RWPE2 (cell line): ENCODE measurements around the gene ARID4B.

Source experiments
- ATAC-seq: fragments of 200-7000 bp; cut with Tn5 transposase; 3 replicates; pipeline ENCODE4 v1.9.1; 2021; ENCODE audit warnings: low read depth
- DNase-seq: peaks from one replicate; pipeline ENCODE4 v3.0.0-alpha.2; 2020; ENCODE audit warnings: low spot score
- H3K27ac ChIP-seq: fragments of 450-650 bp; 2 replicates; pipeline ENCODE4 v1.5.1; 2017; ENCODE audit warnings: mild to moderate bottlenecking; ENCODE audit not compliant: poor library complexity, severe bottlenecking
- H3K27me3 ChIP-seq: fragments of 250-450 bp; sonication (Bioruptor Pico); 2 replicates; pipeline ENCODE4 v1.5.1; 2021; ENCODE audit warnings: mild to moderate bottlenecking, moderate library complexity; ENCODE audit not compliant: insufficient read depth, poor library complexity, severe bottlenecking
- H3K36me3 ChIP-seq: fragments of 250-450 bp; sonication (Bioruptor Pico); 2 replicates; pipeline ENCODE4 v1.5.1; 2020; ENCODE audit warnings: low read depth, mild to moderate bottlenecking, moderate library complexity
- H3K4me1 ChIP-seq: fragments of 250-450 bp; sonication (Bioruptor Pico); 2 replicates; pipeline ENCODE4 v1.5.1; 2021; ENCODE audit warnings: mild to moderate bottlenecking, moderate library complexity; ENCODE audit not compliant: insufficient read depth, poor library complexity, severe bottlenecking
- H3K4me3 ChIP-seq: fragments of 250-450 bp; sonication (Bioruptor Pico); 2 replicates; pipeline ENCODE4 v1.5.1; 2021; ENCODE audit warnings: mild to moderate bottlenecking, moderate library complexity; ENCODE audit not compliant: severe bottlenecking
- H3K9me3 ChIP-seq: fragments of 250-450 bp; sonication (Bioruptor Pico); 2 replicates; pipeline ENCODE4 v1.5.1; 2021; ENCODE audit warnings: mild to moderate bottlenecking, moderate library complexity; ENCODE audit not compliant: severe bottlenecking
- TF ChIP-seq, protein P1 (sequence below): fragments of 450-650 bp; IDR thresholded peaks from one replicate; pipeline ENCODE4 v1.5.1; 2017; ENCODE audit warnings: mild to moderate bottlenecking, moderate library complexity; ENCODE audit not compliant: poor library complexity, severe bottlenecking

The ARID4B gene, protein sequence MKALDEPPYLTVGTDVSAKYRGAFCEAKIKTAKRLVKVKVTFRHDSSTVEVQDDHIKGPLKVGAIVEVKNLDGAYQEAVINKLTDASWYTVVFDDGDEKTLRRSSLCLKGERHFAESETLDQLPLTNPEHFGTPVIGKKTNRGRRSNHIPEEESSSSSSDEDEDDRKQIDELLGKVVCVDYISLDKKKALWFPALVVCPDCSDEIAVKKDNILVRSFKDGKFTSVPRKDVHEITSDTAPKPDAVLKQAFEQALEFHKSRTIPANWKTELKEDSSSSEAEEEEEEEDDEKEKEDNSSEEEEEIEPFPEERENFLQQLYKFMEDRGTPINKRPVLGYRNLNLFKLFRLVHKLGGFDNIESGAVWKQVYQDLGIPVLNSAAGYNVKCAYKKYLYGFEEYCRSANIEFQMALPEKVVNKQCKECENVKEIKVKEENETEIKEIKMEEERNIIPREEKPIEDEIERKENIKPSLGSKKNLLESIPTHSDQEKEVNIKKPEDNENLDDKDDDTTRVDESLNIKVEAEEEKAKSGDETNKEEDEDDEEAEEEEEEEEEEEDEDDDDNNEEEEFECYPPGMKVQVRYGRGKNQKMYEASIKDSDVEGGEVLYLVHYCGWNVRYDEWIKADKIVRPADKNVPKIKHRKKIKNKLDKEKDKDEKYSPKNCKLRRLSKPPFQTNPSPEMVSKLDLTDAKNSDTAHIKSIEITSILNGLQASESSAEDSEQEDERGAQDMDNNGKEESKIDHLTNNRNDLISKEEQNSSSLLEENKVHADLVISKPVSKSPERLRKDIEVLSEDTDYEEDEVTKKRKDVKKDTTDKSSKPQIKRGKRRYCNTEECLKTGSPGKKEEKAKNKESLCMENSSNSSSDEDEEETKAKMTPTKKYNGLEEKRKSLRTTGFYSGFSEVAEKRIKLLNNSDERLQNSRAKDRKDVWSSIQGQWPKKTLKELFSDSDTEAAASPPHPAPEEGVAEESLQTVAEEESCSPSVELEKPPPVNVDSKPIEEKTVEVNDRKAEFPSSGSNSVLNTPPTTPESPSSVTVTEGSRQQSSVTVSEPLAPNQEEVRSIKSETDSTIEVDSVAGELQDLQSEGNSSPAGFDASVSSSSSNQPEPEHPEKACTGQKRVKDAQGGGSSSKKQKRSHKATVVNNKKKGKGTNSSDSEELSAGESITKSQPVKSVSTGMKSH (N-terminal part only)

DNA sequence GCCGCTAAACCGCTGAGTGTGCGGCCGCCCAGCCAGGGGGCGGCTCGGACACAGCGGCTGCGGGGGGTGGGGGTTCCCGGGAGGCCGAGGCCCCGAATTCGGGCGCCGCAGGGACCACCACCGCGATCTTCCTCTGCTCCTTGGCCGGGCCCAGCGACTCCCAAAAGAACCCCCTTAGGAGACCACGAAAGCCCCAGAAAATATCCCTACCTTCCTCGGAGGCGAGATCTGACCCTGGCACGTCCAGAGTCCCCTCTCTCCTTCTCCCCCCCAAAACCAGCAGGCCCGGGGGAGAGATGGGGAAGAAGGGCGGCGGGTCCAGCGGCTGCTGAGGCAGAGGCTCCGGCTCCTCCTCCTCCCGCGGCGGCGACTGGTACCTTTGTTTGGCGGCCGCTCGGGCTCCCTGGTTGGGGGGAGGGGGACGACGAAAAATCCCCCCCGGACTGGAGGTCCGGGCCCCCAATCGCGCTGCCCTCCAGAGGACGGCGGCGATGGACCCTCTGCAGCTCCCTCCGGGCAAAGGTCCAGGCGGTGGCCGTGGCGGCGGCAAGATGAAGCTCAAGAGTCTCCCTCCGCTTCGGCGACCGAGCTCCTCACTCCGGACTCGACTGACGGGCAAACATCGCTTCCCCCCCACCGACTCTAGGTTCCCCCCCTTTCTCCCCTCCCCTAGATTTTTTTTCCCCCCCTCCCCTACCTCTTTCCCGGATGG lies at the start of gene ARID4B:
Gene ARID4B, minus strand, starts transcription at position 621 of the 712 bp plus-strand sequence. CDS start 1,260 bp downstream, outside the sequence.
- Histone ChIP-seq H3K27ac (peak within 1 kb of the TSS; percentile 75), H3K27me3 (no peaks in the 10 kb centered on the region), H3K4me3 (peak within 1 kb of the TSS; percentile 96), H3K36me3 (peaks cover 9% of the 10 kb centered on the region), H3K9me3 (no peaks in the 10 kb centered on the region), H3K4me1 (peaks cover 37% of the 10 kb centered on the region)
- DNase-seq = peak; percentile 77
- peak; percentile 13; the same call in 2 of the 3 replicates for ATAC-seq
- TF ChIP-seq, protein P1, sequence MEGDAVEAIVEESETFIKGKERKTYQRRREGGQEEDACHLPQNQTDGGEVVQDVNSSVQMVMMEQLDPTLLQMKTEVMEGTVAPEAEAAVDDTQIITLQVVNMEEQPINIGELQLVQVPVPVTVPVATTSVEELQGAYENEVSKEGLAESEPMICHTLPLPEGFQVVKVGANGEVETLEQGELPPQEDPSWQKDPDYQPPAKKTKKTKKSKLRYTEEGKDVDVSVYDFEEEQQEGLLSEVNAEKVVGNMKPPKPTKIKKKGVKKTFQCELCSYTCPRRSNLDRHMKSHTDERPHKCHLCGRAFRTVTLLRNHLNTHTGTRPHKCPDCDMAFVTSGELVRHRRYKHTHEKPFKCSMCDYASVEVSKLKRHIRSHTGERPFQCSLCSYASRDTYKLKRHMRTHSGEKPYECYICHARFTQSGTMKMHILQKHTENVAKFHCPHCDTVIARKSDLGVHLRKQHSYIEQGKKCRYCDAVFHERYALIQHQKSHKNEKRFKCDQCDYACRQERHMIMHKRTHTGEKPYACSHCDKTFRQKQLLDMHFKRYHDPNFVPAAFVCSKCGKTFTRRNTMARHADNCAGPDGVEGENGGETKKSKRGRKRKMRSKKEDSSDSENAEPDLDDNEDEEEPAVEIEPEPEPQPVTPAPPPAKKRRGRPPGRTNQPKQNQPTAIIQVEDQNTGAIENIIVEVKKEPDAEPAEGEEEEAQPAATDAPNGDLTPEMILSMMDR = no peak

DNA sequence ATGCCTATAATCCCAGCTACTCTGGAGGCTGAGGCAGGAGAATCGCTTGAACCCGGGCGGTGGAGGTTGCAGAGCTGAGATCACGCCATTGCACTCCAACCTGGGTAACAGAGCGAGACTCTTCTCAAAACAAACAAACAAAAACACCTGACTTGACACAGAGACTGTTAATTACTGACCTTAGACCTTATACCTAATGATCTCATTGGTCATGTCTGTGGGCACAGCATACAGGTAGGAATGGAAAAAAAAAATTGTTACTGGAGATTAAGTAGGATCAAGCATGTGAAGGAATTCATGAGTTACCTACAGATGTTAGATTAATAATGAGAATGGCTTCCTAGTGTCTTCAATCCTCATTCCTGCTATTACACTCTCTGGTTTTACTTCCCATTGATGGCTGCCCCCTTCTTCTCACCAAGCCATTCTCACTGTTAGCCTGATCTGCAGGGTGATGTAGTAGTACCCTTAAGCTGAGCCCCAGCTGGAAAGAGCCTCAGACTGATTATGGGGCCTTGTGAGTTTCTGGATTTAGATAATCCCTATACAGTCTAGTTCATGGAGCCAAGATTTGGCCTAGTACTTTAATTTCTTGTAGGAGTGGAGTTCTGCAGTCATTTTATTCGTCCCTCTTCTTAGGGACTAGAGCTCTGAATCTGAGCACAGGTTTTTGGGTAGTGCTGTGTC lies 48.1 kb upstream of the ARID4B start:
- no peaks in the 10 kb centered on the region for H3K9me3 ChIP-seq
- peaks cover 10% of the 10 kb centered on the region for H3K36me3 ChIP-seq
- H3K27ac ChIP-seq = no peak overlapping the region
- no peaks in the 10 kb centered on the region for H3K27me3 ChIP-seq
- TF ChIP-seq, protein P1 = no peak
- no peak overlapping the region for H3K4me3 ChIP-seq
- no peaks in the 10 kb centered on the region for H3K4me1 ChIP-seq
- ATAC-seq = no peak
- DNase-seq = no peak

DNA sequence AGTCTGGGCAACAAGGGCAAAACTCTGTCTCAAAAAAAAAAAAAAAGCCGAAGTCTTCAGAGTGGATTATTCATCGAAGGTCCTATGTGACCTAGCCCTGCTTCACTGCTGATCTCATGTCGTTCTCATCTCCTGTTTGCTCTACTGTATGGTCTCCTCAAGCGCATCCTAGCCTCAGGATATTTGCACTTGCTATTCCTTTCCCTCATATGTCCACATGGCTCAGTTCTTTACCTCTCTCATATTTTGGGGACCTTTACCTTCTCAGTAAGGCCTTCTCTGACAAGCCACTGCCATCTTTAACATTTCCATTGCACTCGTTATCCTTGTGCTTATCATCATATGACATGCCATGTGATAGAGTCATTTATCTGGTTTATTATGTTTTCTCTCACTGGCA lies 41.8 kb upstream of the ARID4B start:
- TF ChIP-seq, protein P1 = no peak
- Histone ChIP-seq H3K27me3 (no peaks in the 10 kb centered on the region), H3K4me1 (no peaks in the 10 kb centered on the region), H3K9me3 (no peaks in the 10 kb centered on the region), H3K36me3 (no peaks in the 10 kb centered on the region), H3K27ac (no peak overlapping the region), H3K4me3 (no peak overlapping the region)
- DNase-seq = no peak
- no peak for ATAC-seq

DNA sequence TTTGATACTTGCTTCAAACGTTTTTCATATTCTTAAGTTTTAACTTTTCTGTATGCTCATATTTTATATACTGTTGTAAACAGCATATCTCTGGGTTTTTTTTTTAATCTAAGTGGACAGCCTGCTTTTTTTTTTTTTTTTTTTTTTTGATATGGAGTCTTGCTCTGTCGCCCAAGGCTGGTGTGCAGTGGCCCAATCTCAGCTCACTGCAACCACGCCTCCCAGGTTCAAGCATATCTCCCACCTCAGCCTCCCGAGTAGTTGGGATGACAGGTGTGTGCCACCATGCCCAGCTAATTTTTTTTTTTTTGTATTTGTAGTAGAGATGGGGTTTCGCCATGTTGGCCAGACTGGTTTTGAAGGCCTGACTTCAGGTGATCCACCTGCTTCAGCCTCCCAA lies 40.4 kb upstream of the ARID4B start:
- ATAC-seq = no peak
- peak overlapping the region; percentile 89 for H3K27ac ChIP-seq
- no peaks in the 10 kb centered on the region for H3K27me3 ChIP-seq
- no peaks in the 10 kb centered on the region for H3K4me1 ChIP-seq
- DNase-seq = no peak
- H3K9me3 ChIP-seq = no peaks in the 10 kb centered on the region
- TF ChIP-seq, protein P1 = no peak
- no peaks in the 10 kb centered on the region for H3K36me3 ChIP-seq
- peak overlapping the region; percentile 39 for H3K4me3 ChIP-seq
